ENCODE measurements around the gene INKA1.

- TF ChIP-seq CTCF (IDR thresholded peaks at IDR 0.05; ENCODE audit: low read depth, low read length, poor library complexity, severe bottlenecking) (no peak), EZH2phosphoT487 (IDR thresholded peaks at IDR 0.05; ENCODE audit: borderline replicate concordance, low read length) (no peak)
Observed at GRCh38 chr3:49794431-49794830, 8.6 kb upstream of the INKA1 start.
